NT2/D1 (cell line): ENCODE results near the gene EOLA1.

Experiments used
- DNase-seq: peaks from one replicate; pipeline ENCODE4 v3.0.0-alpha.2; 2011; ENCODE audit warnings: low read depth, low spot score
- H3K27me3 ChIP-seq: 2 replicates; pipeline ENCODE4 v1.6.0; 2011; ENCODE audit warnings: mild to moderate bottlenecking; ENCODE audit not compliant: insufficient read length, insufficient read depth
- H3K36me3 ChIP-seq: 2 replicates; pipeline ENCODE4 v1.6.1; 2011; ENCODE audit warnings: mild to moderate bottlenecking, low read length, mixed read lengths; ENCODE audit not compliant: insufficient read depth, insufficient read length
- H3K4me1 ChIP-seq: 2 replicates; pipeline ENCODE4 v1.5.1; 2011; ENCODE audit not compliant: insufficient read depth, insufficient read length
- H3K4me3 ChIP-seq: 2 replicates; pipeline ENCODE4 v1.5.1; 2011; ENCODE audit warnings: low read depth; ENCODE audit not compliant: insufficient read length
- H3K9ac ChIP-seq: 2 replicates; pipeline ENCODE4 v1.6.0; 2011; ENCODE audit warnings: low read depth; ENCODE audit not compliant: insufficient read length
- H3K9me3 ChIP-seq: 2 replicates; pipeline ENCODE4 v1.5.1; 2011; ENCODE audit warnings: mild to moderate bottlenecking, low read length; ENCODE audit not compliant: insufficient read depth
- SUZ12 ChIP-seq: IDR thresholded peaks from 2 replicates; pipeline ENCODE4 v1.6.1; 2011; ENCODE audit not compliant: insufficient read length, insufficient read depth; ENCODE audit errors: extremely low read depth
- YY1 ChIP-seq: IDR thresholded peaks from 2 replicates; pipeline ENCODE4 v1.6.1; 2011; ENCODE audit not compliant: insufficient read length, insufficient read depth
- ZNF274 ChIP-seq: IDR thresholded peaks from 2 replicates; pipeline ENCODE4 v1.6.1; 2011; ENCODE audit warnings: mild to moderate bottlenecking, low read depth, low read length

The EOLA1 gene

GRCh38 chrX:149506349-149506748 is 34.5 kb upstream of the EOLA1 start:
- Histone ChIP-seq H3K27me3 (no peaks in the 10 kb centered on the region), H3K4me3 (no peak overlapping the region), H3K9me3 (no peaks in the 10 kb centered on the region), H3K36me3 (peaks cover 11% of the 10 kb centered on the region), H3K4me1 (no peaks in the 10 kb centered on the region), H3K9ac (no peak overlapping the region)
- no peak for DNase-seq
- no peak for TF ChIP-seq YY1
- TF ChIP-seq ZNF274 = no peak
- TF ChIP-seq SUZ12 = no peak

GRCh38 chrX:149508467-149508866 is 32.3 kb upstream of the EOLA1 start:
- TF ChIP-seq SUZ12 = no peak
- no peak for TF ChIP-seq ZNF274

DNA sequence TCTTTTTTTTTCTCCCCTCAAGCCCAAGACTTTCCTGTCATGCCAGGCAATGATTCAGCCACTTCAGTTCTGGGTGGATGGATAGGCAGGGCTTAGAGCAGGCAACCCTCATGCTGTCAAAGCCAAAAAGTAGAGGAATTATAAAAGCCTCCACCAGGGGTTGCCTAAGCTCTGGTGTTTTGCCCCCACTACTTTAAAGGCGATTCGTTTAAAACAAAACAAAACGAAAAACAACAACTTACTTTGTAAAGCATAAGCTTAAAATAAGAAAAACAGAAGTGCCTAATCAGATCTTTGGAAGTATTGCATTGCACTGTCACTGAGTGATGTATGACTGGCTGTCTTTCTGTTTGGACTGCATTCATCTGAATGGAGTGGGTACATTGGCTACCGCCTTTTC is 30.4 kb upstream of the EOLA1 start:
- Histone ChIP-seq H3K4me3 (no peak overlapping the region), H3K36me3 (no peaks in the 10 kb centered on the region), H3K9ac (no peak overlapping the region), H3K4me1 (no peaks in the 10 kb centered on the region), H3K27me3 (no peaks in the 10 kb centered on the region), H3K9me3 (no peaks in the 10 kb centered on the region)
- no peak for DNase-seq
- TF ChIP-seq YY1 (no peak), ZNF274 (no peak), SUZ12 (no peak)

More at GRCh38 chrX:149508467-149508866, 32.3 kb upstream of the EOLA1 start:
- no peak for DNase-seq
- Histone ChIP-seq H3K9me3 (no peaks in the 10 kb centered on the region), H3K9ac (no peak overlapping the region), H3K4me3 (no peak overlapping the region), H3K36me3 (no peaks in the 10 kb centered on the region), H3K4me1 (no peaks in the 10 kb centered on the region), H3K27me3 (no peaks in the 10 kb centered on the region)

DNA sequence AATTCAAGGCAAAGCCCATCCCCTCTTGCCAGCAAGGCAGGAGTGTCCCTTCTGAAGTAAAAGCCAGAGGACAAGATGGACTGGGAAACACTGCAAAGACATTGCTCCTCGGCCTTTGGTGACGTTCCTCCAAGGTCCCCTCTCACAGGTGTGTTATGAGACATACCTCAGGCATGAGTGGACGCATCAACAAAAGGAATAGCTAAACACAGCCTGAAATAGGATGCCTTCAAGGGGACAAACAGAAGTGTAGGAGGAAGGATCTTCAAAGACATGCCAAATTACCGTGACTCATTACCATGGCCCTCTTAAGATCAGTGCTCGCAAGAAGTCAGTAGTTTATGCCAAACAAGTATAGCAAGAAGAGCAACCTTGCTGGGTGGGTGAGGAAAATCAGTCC is 29.7 kb upstream of the EOLA1 start:
- no peaks in the 10 kb centered on the region for H3K27me3 ChIP-seq
- H3K9me3 ChIP-seq = no peaks in the 10 kb centered on the region
- H3K9ac ChIP-seq = no peak overlapping the region
- no peaks in the 10 kb centered on the region for H3K36me3 ChIP-seq
- no peaks in the 10 kb centered on the region for H3K4me1 ChIP-seq
- DNase-seq = no peak
- no peak overlapping the region for H3K4me3 ChIP-seq
- no peak for TF ChIP-seq SUZ12
- TF ChIP-seq YY1 = no peak
- TF ChIP-seq ZNF274 = no peak

GRCh38 chrX:149512225-149512885 is 28.5 kb upstream of the EOLA1 start:
- no peaks in the 10 kb centered on the region for H3K36me3 ChIP-seq
- DNase-seq = no peak
- H3K9ac ChIP-seq = no peak overlapping the region
- no peaks in the 10 kb centered on the region for H3K4me1 ChIP-seq
- TF ChIP-seq YY1 (no peak), ZNF274 (no peak), SUZ12 (no peak)
- H3K27me3 ChIP-seq = no peaks in the 10 kb centered on the region
- H3K9me3 ChIP-seq = no peaks in the 10 kb centered on the region
- no peak overlapping the region for H3K4me3 ChIP-seq

DNA sequence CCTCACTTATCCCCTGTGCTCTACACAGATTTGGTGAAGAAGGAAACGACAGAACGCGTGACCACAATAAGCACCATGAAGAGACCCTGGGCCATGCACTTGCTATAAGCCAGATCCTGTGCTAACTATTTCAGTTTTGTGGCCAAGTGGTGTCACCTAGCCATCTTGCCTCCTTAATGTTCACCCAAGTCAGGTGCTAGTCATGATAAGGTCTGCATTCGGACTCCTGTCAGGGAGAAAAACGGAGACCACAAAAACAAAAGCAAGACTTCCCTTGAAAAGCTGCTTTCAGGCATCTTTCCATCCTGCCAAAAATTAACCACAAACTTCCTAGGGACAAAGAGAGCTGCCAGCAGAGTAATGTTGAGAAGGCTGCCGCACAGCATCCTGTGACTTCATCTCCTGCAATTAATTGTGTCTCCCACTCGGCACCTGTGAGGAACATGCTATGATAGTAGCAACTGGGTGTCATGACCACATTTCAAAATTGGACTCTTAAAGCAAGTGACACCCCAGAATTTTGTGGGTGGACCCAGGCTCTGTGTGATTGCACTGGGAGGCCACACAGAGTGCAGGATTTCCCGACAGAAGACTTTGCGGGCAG is 26.9 kb upstream of the EOLA1 start:
- Histone ChIP-seq H3K36me3 (no peaks in the 10 kb centered on the region), H3K27me3 (no peaks in the 10 kb centered on the region), H3K9me3 (no peaks in the 10 kb centered on the region), H3K9ac (no peak overlapping the region), H3K4me3 (no peak overlapping the region), H3K4me1 (no peaks in the 10 kb centered on the region)
- no peak for DNase-seq
- TF ChIP-seq SUZ12 (no peak), ZNF274 (no peak), YY1 (no peak)

DNA sequence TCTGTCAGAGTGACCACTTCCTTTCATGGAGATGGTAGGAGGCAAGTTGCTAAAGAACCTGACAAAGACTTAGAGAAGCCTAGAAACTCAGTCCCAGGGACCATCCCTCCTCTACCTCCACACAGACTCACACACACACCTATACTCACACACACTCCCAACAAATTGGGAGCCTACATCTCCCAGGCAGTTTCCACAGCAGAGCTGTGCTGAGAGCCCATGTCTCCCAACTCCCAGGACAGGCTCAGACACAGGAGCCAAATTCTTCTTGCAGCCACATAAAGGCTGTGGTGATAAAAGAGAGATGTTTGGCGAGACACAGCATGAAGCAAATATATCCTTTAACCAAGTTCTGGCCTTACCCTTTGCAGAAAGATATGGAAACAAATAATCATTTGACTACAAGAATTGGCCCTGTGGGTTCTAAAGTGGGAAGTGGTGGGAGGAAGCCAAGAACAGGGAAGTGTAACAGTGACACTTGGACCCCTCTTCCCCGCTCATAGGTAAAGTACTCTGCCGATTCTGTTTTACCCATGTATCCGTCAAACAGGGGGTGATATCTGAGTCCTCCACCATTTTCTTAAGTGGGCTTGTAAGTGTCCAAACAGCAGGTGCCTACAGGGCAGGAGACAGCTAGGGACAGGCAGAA is 24.7 kb upstream of the EOLA1 start:
- no peak overlapping the region for H3K4me3 ChIP-seq
- H3K36me3 ChIP-seq = no peaks in the 10 kb centered on the region
- H3K9me3 ChIP-seq = no peaks in the 10 kb centered on the region
- H3K9ac ChIP-seq = no peak overlapping the region
- no peaks in the 10 kb centered on the region for H3K27me3 ChIP-seq
- TF ChIP-seq YY1 (no peak), SUZ12 (no peak), ZNF274 (no peak)
- DNase-seq = no peak
- no peaks in the 10 kb centered on the region for H3K4me1 ChIP-seq

GRCh38 chrX:149516604-149517003 is 24.2 kb upstream of the EOLA1 start:
- no peak for TF ChIP-seq ZNF274
- no peak for TF ChIP-seq SUZ12
- no peak for TF ChIP-seq YY1
- no peak overlapping the region for H3K9ac ChIP-seq
- no peak overlapping the region for H3K4me3 ChIP-seq
- no peaks in the 10 kb centered on the region for H3K4me1 ChIP-seq
- no peaks in the 10 kb centered on the region for H3K27me3 ChIP-seq
- no peaks in the 10 kb centered on the region for H3K36me3 ChIP-seq
- no peak for DNase-seq
- H3K9me3 ChIP-seq = no peaks in the 10 kb centered on the region
